SU-DHL-6 (cell line): ENCODE data around the gene CGB2.
"Not testable (repeated sequence)": the region's sequence is repeated elsewhere in the genome, so short reads cannot be mapped to it uniquely, and the experiment has no call there.

Experiments used
- CTCF ChIP-seq: fragments of 200-600 bp; sonication (generic); IDR thresholded peaks from one replicate; pipeline ENCODE4 v1.5.1; 2017; ENCODE audit warnings: antibody characterized with exemption, mild to moderate bottlenecking, low read length, moderate library complexity; ENCODE audit not compliant: insufficient read depth, poor library complexity, severe bottlenecking
- EZH2phosphoT487 ChIP-seq: fragments of 200-600 bp; sonication (generic), shearing (Covaris generic); conservative IDR thresholded peaks from 2 replicates; pipeline ENCODE4 v1.6.1; 2018; ENCODE audit warnings: mild to moderate bottlenecking, antibody characterized with exemption, low read length, moderate library complexity, mixed read lengths

DNA sequence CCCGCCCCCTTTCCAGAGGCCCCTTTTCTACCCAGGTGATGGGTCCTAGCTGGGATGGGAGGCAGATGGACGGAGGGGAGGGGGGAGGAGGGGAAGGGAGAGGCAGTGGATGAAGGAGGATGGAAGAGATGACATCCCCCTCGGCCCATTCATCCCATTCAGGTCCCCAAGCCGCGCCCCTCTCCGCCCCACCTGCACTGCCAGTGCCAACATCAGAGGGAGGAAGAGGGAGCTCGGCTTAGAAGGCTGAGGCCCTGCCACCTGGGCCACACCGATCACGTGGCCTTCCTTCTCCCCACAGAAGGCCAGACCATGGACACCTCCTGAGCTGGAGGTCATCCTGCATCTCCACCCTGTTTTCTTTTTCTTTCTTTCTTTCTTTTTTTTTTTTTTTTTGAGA, 3.0 kb upstream of the CGB2 start:
- not testable (repeated sequence) for TF ChIP-seq CTCF, EZH2phosphoT487
